ENCODE measurements around the gene UBA7.

Gene UBA7

GRCh38 chr3:49799105-49799504, 14.6 kb downstream of the UBA7 start:
- Histone ChIP-seq H3K36me3 (ENCODE audit: insufficient read depth, low read length) (no peaks in the 10 kb centered on the region), H3K4me1 (ENCODE audit: insufficient read depth, low read length) (no peaks in the 10 kb centered on the region; the same call in 1 of the 2 replicates), H3K9me3 (ENCODE audit: control insufficient read depth, insufficient read depth, low read length) (no peaks in the 10 kb centered on the region), H3K9ac (ENCODE audit: low read depth, low read length) (no peak overlapping the region)

GRCh38 chr3:49794926-49795905, 18.5 kb downstream of the UBA7 start:
- H3K9me3 ChIP-seq (ENCODE audit: control insufficient read depth, insufficient read depth, low read length), result no peaks in the 10 kb centered on the region
- no peaks in the 10 kb centered on the region for H3K36me3 ChIP-seq (ENCODE audit: insufficient read depth, low read length)
- no peak overlapping the region for H3K9ac ChIP-seq (ENCODE audit: low read depth, low read length)
- H3K4me1 ChIP-seq (ENCODE audit: insufficient read depth, low read length), result peaks cover 9% of the 10 kb centered on the region

GRCh38 chr3:49794431-49794830, 19.3 kb downstream of the UBA7 start:
- no peaks in the 10 kb centered on the region for H3K36me3 ChIP-seq (ENCODE audit: insufficient read depth, low read length)
- peaks cover 9% of the 10 kb centered on the region for H3K4me1 ChIP-seq (ENCODE audit: insufficient read depth, low read length)
- H3K9me3 ChIP-seq (ENCODE audit: control insufficient read depth, insufficient read depth, low read length), result no peaks in the 10 kb centered on the region
- no peak overlapping the region for H3K9ac ChIP-seq (ENCODE audit: low read depth, low read length)

- Histone ChIP-seq H3K9me3 (ENCODE audit: control insufficient read depth, insufficient read depth, low read length) (no peaks in the 10 kb centered on the region), H3K36me3 (ENCODE audit: insufficient read depth, low read length) (no peaks in the 10 kb centered on the region), H3K4me1 (ENCODE audit: insufficient read depth, low read length) (peaks cover 9% of the 10 kb centered on the region), H3K9ac (ENCODE audit: low read depth, low read length) (no peak overlapping the region)
Observed at GRCh38 chr3:49793486-49794085, 20.2 kb downstream of the UBA7 start.

DNA sequence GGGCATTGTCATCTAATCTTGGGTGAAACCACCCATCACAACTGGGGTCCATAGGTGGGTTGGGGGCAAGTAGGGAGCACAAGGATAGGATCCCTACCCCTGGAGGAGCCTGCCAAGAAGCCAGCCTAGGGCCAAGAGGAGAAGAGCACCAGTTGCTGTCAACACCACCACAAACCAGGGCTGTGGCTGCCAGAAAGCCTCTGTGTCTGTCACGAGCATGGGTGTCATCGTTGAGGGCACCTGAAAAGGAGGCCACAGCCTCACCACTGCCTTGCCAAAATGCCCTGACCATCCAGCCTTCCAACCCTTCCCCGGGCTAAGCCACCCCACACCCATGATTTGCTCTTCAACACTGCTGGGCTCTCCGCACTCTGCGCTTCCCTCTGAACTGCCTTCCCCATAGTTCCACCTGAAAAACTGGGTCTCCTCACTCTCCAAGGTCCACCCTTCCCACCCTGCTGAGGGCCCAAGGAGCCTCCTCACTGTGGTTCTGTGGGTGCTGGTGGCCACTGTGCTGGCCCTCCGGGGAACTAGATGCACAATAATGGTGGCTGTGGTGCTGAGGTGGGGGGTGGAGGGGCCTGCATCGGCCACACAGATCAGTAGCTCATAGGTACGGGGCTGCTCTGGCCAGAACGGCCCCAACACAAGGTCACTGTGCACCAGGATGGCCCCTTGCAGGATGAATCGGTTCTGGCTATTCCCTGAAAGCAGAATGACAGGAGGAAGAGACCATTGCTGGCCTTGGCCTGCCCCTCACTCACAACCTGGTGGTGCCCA, 21.2 kb downstream of the UBA7 start:
- H3K9ac ChIP-seq (ENCODE audit: low read depth, low read length), result no peak overlapping the region
- H3K9me3 ChIP-seq (ENCODE audit: control insufficient read depth, insufficient read depth, low read length), result no peaks in the 10 kb centered on the region
- peaks cover 9% of the 10 kb centered on the region for H3K4me1 ChIP-seq (ENCODE audit: insufficient read depth, low read length)
- H3K36me3 ChIP-seq (ENCODE audit: insufficient read depth, low read length), result no peaks in the 10 kb centered on the region

GRCh38 chr3:49791571-49791970, 22.2 kb downstream of the UBA7 start:
- no peaks in the 10 kb centered on the region for H3K9me3 ChIP-seq (ENCODE audit: control insufficient read depth, insufficient read depth, low read length)
- H3K36me3 ChIP-seq (ENCODE audit: insufficient read depth, low read length), result no peaks in the 10 kb centered on the region
- peaks cover 9% of the 10 kb centered on the region for H3K4me1 ChIP-seq (ENCODE audit: insufficient read depth, low read length)
- H3K9ac ChIP-seq (ENCODE audit: low read depth, low read length), result no peak overlapping the region

- Histone ChIP-seq H3K9me3 (ENCODE audit: control insufficient read depth, insufficient read depth, low read length) (no peaks in the 10 kb centered on the region), H3K9ac (ENCODE audit: low read depth, low read length) (no peak overlapping the region), H3K4me1 (ENCODE audit: insufficient read depth, low read length) (peaks cover 9% of the 10 kb centered on the region), H3K36me3 (ENCODE audit: insufficient read depth, low read length) (no peaks in the 10 kb centered on the region)
Observed at GRCh38 chr3:49790626-49791411, 22.9 kb downstream of the UBA7 start.

GRCh38 chr3:49788056-49788455, 25.7 kb downstream of the UBA7 start:
- H3K9me3 ChIP-seq (ENCODE audit: control insufficient read depth, insufficient read depth, low read length), result no peaks in the 10 kb centered on the region
- H3K36me3 ChIP-seq (ENCODE audit: insufficient read depth, low read length), result no peaks in the 10 kb centered on the region; the same call in 1 of the 2 replicates
- peaks cover 9% of the 10 kb centered on the region for H3K4me1 ChIP-seq (ENCODE audit: insufficient read depth, low read length)
- H3K9ac ChIP-seq (ENCODE audit: low read depth, low read length), result no peak overlapping the region

GRCh38 chr3:49787536-49787935, 26.2 kb downstream of the UBA7 start:
- Histone ChIP-seq H3K9me3 (ENCODE audit: control insufficient read depth, insufficient read depth, low read length) (no peaks in the 10 kb centered on the region), H3K36me3 (ENCODE audit: insufficient read depth, low read length) (no peaks in the 10 kb centered on the region; the same call in 1 of the 2 replicates), H3K9ac (ENCODE audit: low read depth, low read length) (no peak overlapping the region), H3K4me1 (ENCODE audit: insufficient read depth, low read length) (peaks cover 9% of the 10 kb centered on the region)

DNA sequence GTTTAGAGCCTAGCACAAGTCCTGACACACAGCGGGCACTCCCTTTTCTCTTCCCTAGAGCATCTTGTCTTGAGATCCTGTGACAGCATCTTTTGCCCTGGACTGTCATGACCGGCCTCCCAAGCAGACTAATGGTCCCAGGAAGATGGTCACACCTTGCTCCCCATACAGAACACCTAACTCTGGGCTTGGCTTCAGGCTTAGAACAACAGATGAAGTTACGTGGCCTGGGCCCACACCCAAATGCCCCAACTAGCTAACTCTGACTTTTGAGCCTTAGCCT, 26.6 kb downstream of the UBA7 start:
- peak overlapping the region; percentile 67; the same call in 1 of the 2 replicates for H3K9ac ChIP-seq (ENCODE audit: low read depth, low read length)
- no peaks in the 10 kb centered on the region; the same call in 1 of the 2 replicates for H3K36me3 ChIP-seq (ENCODE audit: insufficient read depth, low read length)
- H3K4me1 ChIP-seq (ENCODE audit: insufficient read depth, low read length), result peaks cover 9% of the 10 kb centered on the region
- no peaks in the 10 kb centered on the region for H3K9me3 ChIP-seq (ENCODE audit: control insufficient read depth, insufficient read depth, low read length)

DNA sequence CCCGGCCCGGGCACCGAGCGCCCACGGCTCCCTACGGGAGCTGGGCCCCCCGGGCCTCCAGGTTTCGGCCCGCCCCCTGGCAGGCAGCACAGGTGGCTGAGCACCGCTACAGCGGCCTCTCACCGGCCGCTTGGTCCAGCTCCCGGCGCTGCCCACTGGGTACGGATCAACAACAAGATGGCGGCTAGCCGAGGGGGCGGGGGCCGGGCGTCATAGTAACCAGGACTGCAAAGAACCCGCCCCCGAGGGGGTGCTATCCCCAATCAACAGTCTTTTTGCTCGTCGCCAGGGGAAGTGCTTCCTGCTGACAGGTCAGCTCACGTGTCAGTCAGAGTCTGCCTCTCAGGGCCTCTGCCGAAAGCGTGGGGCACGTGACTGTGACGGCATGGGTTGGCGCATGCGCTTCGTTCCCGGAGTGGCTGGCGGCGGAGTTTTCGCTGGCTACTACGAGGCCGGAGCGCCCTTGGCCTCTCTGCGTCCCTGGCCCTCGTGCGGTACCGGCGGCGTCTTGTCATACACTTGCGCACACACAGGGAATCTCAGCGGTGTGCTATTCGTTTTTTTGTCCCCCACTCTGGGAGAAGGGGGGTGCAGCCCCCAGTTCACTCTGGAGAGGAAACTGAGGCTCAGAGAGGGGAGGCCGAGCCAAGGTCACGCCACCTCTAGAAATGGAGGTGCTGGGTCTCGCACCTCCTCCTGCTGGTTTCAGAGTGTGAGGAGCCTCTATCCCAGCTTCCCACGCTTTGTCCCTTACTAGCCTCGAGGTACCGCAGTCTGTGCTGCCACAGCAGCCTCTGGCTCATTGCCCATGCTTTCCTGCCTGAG, 27.2 kb downstream of the UBA7 start, which contains the start of gene IP6K1:
IP6K1 (minus strand) TSS at position 186 of the 825 bp plus-strand sequence. CDS start 38,502 bp downstream, outside the sequence.
- H3K9ac ChIP-seq (ENCODE audit: low read depth, low read length), result peak within 1 kb of the TSS; percentile 92
- peaks cover under 1% of the 10 kb centered on the region; the same call in 1 of the 2 replicates for H3K36me3 ChIP-seq (ENCODE audit: insufficient read depth, low read length)
- peaks cover 9% of the 10 kb centered on the region for H3K4me1 ChIP-seq (ENCODE audit: insufficient read depth, low read length)
- H3K9me3 ChIP-seq (ENCODE audit: control insufficient read depth, insufficient read depth, low read length), result no peaks in the 10 kb centered on the region

DNA sequence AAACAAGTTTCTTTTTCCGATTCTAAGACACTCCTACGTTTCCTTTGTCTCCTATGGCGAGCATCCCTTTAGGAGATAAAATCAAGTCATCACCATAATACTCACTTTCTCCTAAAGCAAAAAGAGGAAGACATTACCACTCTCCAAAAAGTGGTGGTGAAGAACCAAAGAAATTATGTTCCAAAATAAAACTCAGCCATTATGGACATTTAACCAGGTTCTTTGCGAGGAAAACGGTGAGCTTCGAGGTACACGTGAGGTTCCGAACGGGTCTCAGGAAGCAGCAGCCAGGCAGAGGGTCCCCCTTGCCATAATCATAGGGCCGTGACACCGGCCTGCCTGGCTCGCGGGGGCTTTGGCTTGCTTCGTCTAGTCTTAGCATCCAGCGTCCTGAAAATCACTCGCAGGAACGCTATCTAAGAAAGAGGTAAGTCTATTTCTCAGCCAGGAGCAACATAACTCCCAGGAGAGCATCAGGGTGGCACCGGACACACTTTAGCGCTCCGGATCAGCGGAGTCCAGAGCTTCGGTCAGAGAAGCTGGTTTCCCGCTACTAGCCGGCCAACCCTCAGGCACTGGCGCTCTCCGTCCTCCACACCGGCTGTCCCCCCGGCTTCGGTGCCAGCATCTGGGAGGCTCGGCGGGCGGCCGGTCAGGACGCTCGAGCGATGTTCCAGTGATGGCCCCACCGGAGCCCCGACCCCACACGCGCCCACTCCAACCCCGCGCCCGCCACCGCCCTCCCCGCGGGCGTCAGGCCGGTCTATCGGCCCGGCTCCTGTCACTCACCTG, 28.0 kb downstream of the UBA7 start:
- H3K4me1 ChIP-seq (ENCODE audit: insufficient read depth, low read length), result peaks cover 5% of the 10 kb centered on the region
- peak overlapping the region; percentile 92 for H3K9ac ChIP-seq (ENCODE audit: low read depth, low read length)
- no peaks in the 10 kb centered on the region for H3K9me3 ChIP-seq (ENCODE audit: control insufficient read depth, insufficient read depth, low read length)
- H3K36me3 ChIP-seq (ENCODE audit: insufficient read depth, low read length), result peaks cover 4% of the 10 kb centered on the region; the same call in 1 of the 2 replicates
